ENCODE measurements around the gene XKR7.

Gene XKR7

GRCh38 chr20:32010666-32011065, 42.7 kb downstream of the XKR7 start:
- TF ChIP-seq CTCF (IDR thresholded peaks at IDR 0.05) = no peak

GRCh38 chr20:32012159-32012688, 44.3 kb downstream of the XKR7 start:
- TF ChIP-seq CTCF (IDR thresholded peaks at IDR 0.05) = no peak

GRCh38 chr20:32013326-32013725, 45.4 kb downstream of the XKR7 start:
- no peak for TF ChIP-seq CTCF (IDR thresholded peaks at IDR 0.05)

GRCh38 chr20:32017711-32018251, 49.8 kb downstream of the XKR7 start:
- peak; percentile 49 for TF ChIP-seq CTCF (IDR thresholded peaks at IDR 0.05)

- TF ChIP-seq CTCF (IDR thresholded peaks at IDR 0.05) = no peak
Measured at GRCh38 chr20:32018269-32019155, 50.6 kb downstream of the XKR7 start.

GRCh38 chr20:32019156-32019510, 51.2 kb downstream of the XKR7 start:
- no peak; the same call in 1 of the 2 replicates for TF ChIP-seq CTCF (IDR thresholded peaks at IDR 0.05)

- no peak for TF ChIP-seq CTCF (IDR thresholded peaks at IDR 0.05)
Measured at GRCh38 chr20:32019563-32020463, 51.9 kb downstream of the XKR7 start.

Data from LNCAP (cell line).